HepG2 (cell line): ENCODE measurements around the gene C5AR1. TPM values are rescaled to one million over a fixed set of nuclear protein-coding genes. Genes with fewer than 3 reads are reported as not detected.
A peak's percentile ranks its signal among the peaks of the same experiment; 100 is the strongest.

Experiments used
- ATF4 ChIP-seq, 2 experiments: fragments of 450-650 bp in 1 of 2; sonication (generic) in 1 of 2; formaldehyde crosslinking; IDR thresholded peaks; 2 replicates each; pipeline versions ENCODE4 v1.5.0 to v1.8.0; 2020 to 2022; ENCODE audit warnings: mild to moderate bottlenecking in 1 of 2, missing genetic modification reagents in 1 of 2
- DPF2 ChIP-seq: sonication (generic); formaldehyde crosslinking; IDR thresholded peaks from 2 replicates; pipeline ENCODE4 v1.4.0; 2020; ENCODE audit warnings: mild to moderate bottlenecking, low read depth, missing genetic modification reagents, borderline replicate concordance
- HMG20A ChIP-seq: IDR thresholded peaks from 2 replicates; pipeline ENCODE4 v1.6.1; 2016; ENCODE audit warnings: borderline replicate concordance
- HMGXB4 ChIP-seq, 2 experiments: sonication (generic) in 1 of 2; formaldehyde crosslinking in 1 of 2; IDR thresholded peaks; 2 replicates each; pipeline versions ENCODE4 v1.4.0 to v1.6.1; 2018 to 2020; ENCODE audit warnings: missing genetic modification reagents in 2 of 2, borderline replicate concordance in 1 of 2, low read depth in 1 of 2, mild to moderate bottlenecking in 1 of 2, missing biosample characterization in 1 of 2
- IRF2 ChIP-seq: IDR thresholded peaks from 2 replicates; pipeline ENCODE4 v1.6.1; 2018; ENCODE audit warnings: missing genetic modification reagents, missing compliant biosample characterization
- MIER3 ChIP-seq: IDR thresholded peaks from 2 replicates; pipeline ENCODE4 v1.6.1; 2016; ENCODE audit warnings: missing compliant biosample characterization, borderline replicate concordance
- MIXL1 ChIP-seq: IDR thresholded peaks from 2 replicates; pipeline ENCODE4 v1.6.1; 2016
- MLX ChIP-seq: IDR thresholded peaks from 2 replicates; pipeline ENCODE4 v1.6.1; 2016
- MYC ChIP-seq: sonication (generic); formaldehyde crosslinking; IDR thresholded peaks from 2 replicates; pipeline ENCODE4 v1.9.0; 2021; ENCODE audit warnings: missing genetic modification reagents, borderline replicate concordance
- PAX8 ChIP-seq: sonication (generic); formaldehyde crosslinking; IDR thresholded peaks from 2 replicates; pipeline ENCODE4 v1.8.0; 2022; ENCODE audit warnings: mild to moderate bottlenecking, missing genetic modification reagents, borderline replicate concordance
- ZBTB4 ChIP-seq: sonication (generic); formaldehyde crosslinking; IDR thresholded peaks from 2 replicates; pipeline ENCODE4 v1.4.0; 2020; ENCODE audit warnings: missing genetic modification reagents, mild to moderate bottlenecking, borderline replicate concordance
- ZGPAT ChIP-seq: IDR thresholded peaks from 2 replicates; pipeline ENCODE4 v1.6.1; 2016; ENCODE audit warnings: mild to moderate bottlenecking
- ZKSCAN8 ChIP-seq: IDR thresholded peaks from 2 replicates; pipeline ENCODE4 v1.6.1; 2016; ENCODE audit warnings: borderline replicate concordance, missing genetic modification reagents, missing compliant biosample characterization
- ZNF205 ChIP-seq: IDR thresholded peaks from 2 replicates; pipeline ENCODE4 v1.6.1; 2018; ENCODE audit warnings: missing biosample characterization, missing genetic modification reagents
- ZNF260 ChIP-seq: sonication (generic); formaldehyde crosslinking; IDR thresholded peaks from 2 replicates; pipeline ENCODE4 v1.4.0; 2020; ENCODE audit warnings: missing genetic modification reagents, low read depth, mild to moderate bottlenecking, borderline replicate concordance
- ZNF430 ChIP-seq: sonication (generic); formaldehyde crosslinking; IDR thresholded peaks from 2 replicates; pipeline ENCODE4 v1.9.0; 2021; ENCODE audit warnings: mild to moderate bottlenecking, missing genetic modification reagents
- ZNF570 ChIP-seq: sonication (generic); formaldehyde crosslinking; IDR thresholded peaks from 2 replicates; pipeline ENCODE4 v1.4.0; 2020; ENCODE audit warnings: mild to moderate bottlenecking, missing genetic modification reagents, borderline replicate concordance
- ZNF713 ChIP-seq: sonication (generic); formaldehyde crosslinking; IDR thresholded peaks from 2 replicates; pipeline ENCODE4 v1.4.0; 2020; ENCODE audit warnings: mild to moderate bottlenecking, missing genetic modification reagents
- ZNF775 ChIP-seq: sonication (generic); formaldehyde crosslinking; IDR thresholded peaks from 2 replicates; pipeline ENCODE4 v1.4.0; 2020; ENCODE audit warnings: missing genetic modification reagents, mild to moderate bottlenecking, moderate library complexity, borderline replicate concordance
- ZNF776 ChIP-seq: sonication (generic); formaldehyde crosslinking; IDR thresholded peaks from 2 replicates; pipeline ENCODE4 v1.4.0; 2020; ENCODE audit warnings: mild to moderate bottlenecking, missing genetic modification reagents
- ZNF879 ChIP-seq: sonication (generic); formaldehyde crosslinking; IDR thresholded peaks from 2 replicates; pipeline ENCODE4 v1.8.1; 2023; ENCODE audit warnings: missing genetic modification reagents
- polyA plus RNA-seq, 8 experiments: library from polyadenylated mRNA; depleted of rRNA in 3 of 8; stranded (reverse) in 7 of 8; unstranded in 1 of 8; fragments of >200 nt; fragmentation: Illumina TruSeq in 4 of 8; extraction: Trizol in 4 of 8; gene quantifications; 2 replicates each; pipeline versions ENCODE4 v1.2.1 to v1.2.3, GENCODE V29; 2011 to 2016; ENCODE audit warnings: low read depth in 4 of 8, missing spikeins in 1 of 8, mixed read lengths in 1 of 8; ENCODE audit not compliant: insufficient read depth in 1 of 8
- total RNA-seq, 5 experiments: library from RNA; depleted of rRNA; stranded (reverse); fragments of >200 nt; fragmentation: Illumina TruSeq; extraction: Trizol; gene quantifications; 2 replicates each; pipeline ENCODE4 v1.2.3, GENCODE V29; 2016; ENCODE audit warnings: low read depth in 1 of 5

C5AR1 gene
- total and polyA plus RNA-seq, 2 of the 13 experiments (the other 11 are each of a cell fraction or from before 2014, with no cell fraction given), result 0.07 to 1.6 TPM

GRCh38 chr19:47353307-47353712, 43.6 kb downstream of the C5AR1 start (continued):
- TF ChIP-seq ZNF879 (CRISPR knock-in tag) (no peak), DPF2 (CRISPR knock-in tag) (peak; percentile 62; the same call in 1 of the 2 replicates), ZNF713 (CRISPR knock-in tag) (no peak), ZGPAT (CRISPR knock-in tag) (peak; percentile 29; the same call in 1 of the 2 replicates), ZNF430 (CRISPR knock-in tag) (peak; percentile 61; the same call in 1 of the 2 replicates), MIER3 (CRISPR knock-in tag) (peak; percentile 66; the same call in 1 of the 2 replicates), IRF2 (0 out of 2 replicates have a peak, but pooled peaks have one; percentile 28), ZNF260 (CRISPR knock-in tag) (no peak), ZNF570 (CRISPR knock-in tag) (no peak), ZNF776 (no peak), HMG20A (CRISPR knock-in tag) (peak; percentile 22; the same call in 1 of the 2 replicates), MLX (CRISPR knock-in tag) (0 out of 2 replicates have a peak, but pooled peaks have one; percentile 65), MIXL1 (CRISPR knock-in tag) (no peak), ZBTB4 (CRISPR knock-in tag) (peak; percentile 97), MYC (peak; percentile 85), ATF4 (CRISPR knock-in tag; IDR thresholded peaks at IDR 0.05) (peak in 1 of 2 experiments; percentile 81; a peak in 2 of 4 replicates), ZNF205 (no peak), HMGXB4 (CRISPR knock-in tag; IDR thresholded peaks at IDR 0.05; ENCODE audit: borderline replicate concordance in 1 of 2, low read depth in 1 of 2) (peak in 1 of 2 experiments; percentile 55; a peak in 1 of 4 replicates), ZKSCAN8 (no peak), PAX8 (CRISPR knock-in tag) (no peak), ZNF775 (CRISPR knock-in tag) (no peak)
